Activated CD4-positive, alpha-beta memory T cell treated with anti-CD3 and anti-CD28 coated beads, Interleukin-2, amount 10 ng/mL, durations not matched to agents 7 days and 5 days (primary cell): Measurements from ENCODE around the gene GREM1. TPM values are rescaled to one million over a fixed set of nuclear protein-coding genes. Genes with fewer than 3 reads are reported as not detected.

ENCODE experiments used
- CTCF ChIA-PET: fragments of 350-600 bp; sonication (Branson Sonifier 250); formaldehyde crosslinking; loops from one replicate; lab custom pipeline; 2021; ENCODE audit warnings: antibody characterized with exemption, inconsistent platforms; lab: Charles Lee
- POLR2A ChIA-PET: fragments of 350-600 bp; sonication (Branson Sonifier 250); formaldehyde crosslinking; loops from one replicate; lab custom pipeline; 2021; ENCODE audit warnings: antibody characterized with exemption; lab: Charles Lee
- DNase-seq: peaks from one replicate; pipeline ENCODE4 v3.0.0-alpha.2; 2020
- H3K27ac Mint-ChIP-seq: one replicate; pipeline ENCODE4 v1.8.0; 2021; ENCODE audit warnings: mild to moderate bottlenecking, mixed read lengths
- H3K27me3 Mint-ChIP-seq: one replicate; pipeline ENCODE4 v1.8.0; 2021; ENCODE audit warnings: mixed read lengths
- H3K36me3 Mint-ChIP-seq: one replicate; pipeline ENCODE4 v1.8.0; 2021; ENCODE audit warnings: low read depth, mixed read lengths
- H3K4me1 Mint-ChIP-seq: one replicate; pipeline ENCODE4 v1.8.0; 2021; ENCODE audit warnings: mixed read lengths
- H3K4me3 Mint-ChIP-seq: one replicate; pipeline ENCODE4 v1.8.0; 2021; ENCODE audit warnings: mild to moderate bottlenecking, mixed read lengths
- H3K9me3 Mint-ChIP-seq: one replicate; pipeline ENCODE4 v1.8.0; 2021; ENCODE audit warnings: mixed read lengths
- total RNA-seq, 2 experiments: library from RNA; stranded (reverse); gene quantifications; one replicate each; pipeline ENCODE4 v1.2.3, GENCODE V29; 2021

GREM1 gene
- total RNA-seq, 2 experiments from 2014 or later: not detected

GRCh38 chr15:32787949-32788348 lies 70.1 kb downstream of the GREM1 start:
- Mint-ChIP-seq H3K9me3 (no peaks in the 10 kb centered on the region), H3K27me3 (peaks cover 6% of the 10 kb centered on the region), H3K36me3 (no peaks in the 10 kb centered on the region), H3K27ac (no peak overlapping the region), H3K4me1 (no peaks in the 10 kb centered on the region), H3K4me3 (no peak overlapping the region)
- DNase-seq: no peak
- ChIA-PET CTCF (no interaction called here), POLR2A (no interaction called here)

GRCh38 chr15:32790352-32790999 lies 72.7 kb downstream of the GREM1 start:
- Mint-ChIP-seq H3K27ac (no peak overlapping the region), H3K36me3 (no peaks in the 10 kb centered on the region), H3K9me3 (no peaks in the 10 kb centered on the region), H3K27me3 (peaks cover 3% of the 10 kb centered on the region), H3K4me3 (no peak overlapping the region), H3K4me1 (no peaks in the 10 kb centered on the region)
- DNase-seq: no peak
- ChIA-PET POLR2A (no interaction called here), CTCF (no interaction called here)

GRCh38 chr15:32792436-32792835 lies 74.6 kb downstream of the GREM1 start:
- Mint-ChIP-seq H3K27me3 (peaks cover 3% of the 10 kb centered on the region), H3K4me3 (no peak overlapping the region), H3K9me3 (no peaks in the 10 kb centered on the region), H3K27ac (no peak overlapping the region), H3K4me1 (no peaks in the 10 kb centered on the region), H3K36me3 (no peaks in the 10 kb centered on the region)
- ChIA-PET CTCF (interaction anchor here (0.7 kb wide), 1 partner anchor 1920 kb away, joined by 5 read pairs; no protein-coding TSS in a partner anchor), POLR2A (no interaction called here)
- DNase-seq: no peak

Other genes starting within 250 kb of the GREM1 start
- gene GOLGA8N, start 124.5 kb upstream of the GREM1 start, total RNA-seq: 10 to 100 TPM; 13.2 to 13.8 TPM
- gene ARHGAP11A, start 102.5 kb upstream of the GREM1 start, total RNA-seq: 100 to 1,000 TPM; 134 to 139 TPM
- gene SCG5, start 76.3 kb upstream of the GREM1 start, total RNA-seq: 1 to 10 TPM; 3.1 to 3.8 TPM